ENCODE results near the gene NEO1. TPM values are rescaled to one million over a fixed set of nuclear protein-coding genes. Genes with fewer than 3 reads are reported as not detected.

NEO1 gene
- total and polyA plus RNA-seq, 9 of the 15 experiments (the other 6 are each of a cell fraction or from before 2014, with no cell fraction given): 0.08 to 1.7 (median 0.48) TPM

DNA sequence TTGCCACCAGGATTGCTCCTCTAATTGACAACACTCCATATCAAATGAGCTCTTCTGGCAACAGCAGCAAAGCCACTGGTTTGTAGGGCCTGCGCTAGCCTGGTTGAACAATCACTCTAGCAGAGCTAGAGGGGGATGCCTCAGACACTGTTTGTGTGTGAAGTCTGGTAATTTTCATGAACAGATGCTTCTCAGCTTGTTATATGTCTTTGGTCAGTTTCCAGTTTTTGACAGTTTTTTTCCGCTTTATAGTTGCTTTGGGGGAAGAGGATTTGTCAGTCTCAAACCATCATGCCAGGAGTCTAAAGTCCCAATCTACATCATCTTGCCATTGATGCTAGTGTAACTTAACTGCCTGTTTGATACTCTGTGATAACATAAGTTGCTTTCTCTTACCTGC is 180.5 kb downstream of the NEO1 start (continued):
- TF ChIP-seq, protein P1, sequence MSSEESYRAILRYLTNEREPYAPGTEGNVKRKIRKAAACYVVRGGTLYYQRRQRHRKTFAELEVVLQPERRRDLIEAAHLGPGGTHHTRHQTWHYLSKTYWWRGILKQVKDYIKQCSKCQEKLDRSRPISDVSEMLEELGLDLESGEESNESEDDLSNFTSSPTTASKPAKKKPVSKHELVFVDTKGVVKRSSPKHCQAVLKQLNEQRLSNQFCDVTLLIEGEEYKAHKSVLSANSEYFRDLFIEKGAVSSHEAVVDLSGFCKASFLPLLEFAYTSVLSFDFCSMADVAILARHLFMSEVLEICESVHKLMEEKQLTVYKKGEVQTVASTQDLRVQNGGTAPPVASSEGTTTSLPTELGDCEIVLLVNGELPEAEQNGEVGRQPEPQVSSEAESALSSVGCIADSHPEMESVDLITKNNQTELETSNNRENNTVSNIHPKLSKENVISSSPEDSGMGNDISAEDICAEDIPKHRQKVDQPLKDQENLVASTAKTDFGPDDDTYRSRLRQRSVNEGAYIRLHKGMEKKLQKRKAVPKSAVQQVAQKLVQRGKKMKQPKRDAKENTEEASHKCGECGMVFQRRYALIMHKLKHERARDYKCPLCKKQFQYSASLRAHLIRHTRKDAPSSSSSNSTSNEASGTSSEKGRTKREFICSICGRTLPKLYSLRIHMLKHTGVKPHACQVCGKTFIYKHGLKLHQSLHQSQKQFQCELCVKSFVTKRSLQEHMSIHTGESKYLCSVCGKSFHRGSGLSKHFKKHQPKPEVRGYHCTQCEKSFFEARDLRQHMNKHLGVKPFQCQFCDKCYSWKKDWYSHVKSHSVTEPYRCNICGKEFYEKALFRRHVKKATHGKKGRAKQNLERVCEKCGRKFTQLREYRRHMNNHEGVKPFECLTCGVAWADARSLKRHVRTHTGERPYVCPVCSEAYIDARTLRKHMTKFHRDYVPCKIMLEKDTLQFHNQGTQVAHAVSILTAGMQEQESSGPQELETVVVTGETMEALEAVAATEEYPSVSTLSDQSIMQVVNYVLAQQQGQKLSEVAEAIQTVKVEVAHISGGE (CRISPR knock-in tag; IDR thresholded peaks at IDR 0.05): no peak
- TF ChIP-seq PTRF (tag; IDR thresholded peaks at IDR 0.05): no peak

DNA sequence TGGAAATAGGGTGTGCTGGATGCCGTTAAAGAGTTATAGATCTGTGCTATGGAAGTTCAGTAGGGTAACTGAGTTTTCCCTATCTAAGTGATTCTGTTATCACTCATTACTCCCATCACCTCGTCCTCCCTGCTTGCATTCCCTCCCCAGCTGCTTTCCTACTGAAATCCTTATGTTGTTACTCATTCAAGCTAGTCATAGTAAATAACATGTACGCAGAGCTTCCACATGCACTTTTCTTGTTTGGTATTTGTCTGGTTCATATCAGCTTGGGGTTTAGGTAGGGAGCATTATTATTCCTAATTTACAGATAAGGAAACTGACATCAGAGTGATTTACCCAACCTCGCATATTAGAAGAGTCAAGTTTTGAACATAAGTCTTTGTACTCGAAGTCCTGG is 181.4 kb downstream of the NEO1 start:
- under 1% methylated on average over 5 of the region's 5 CpGs for WGBS (ENCODE audit: insufficient coverage, low coverage, missing lambda C conversion rate)
- H3K9ac ChIP-seq (ENCODE audit: insufficient read depth in 1 of 2, low read depth in 2 of 2, low read length in 2 of 2): no peak overlapping the region
- H3K9me3 ChIP-seq (replicated peaks; ENCODE audit: control insufficient read depth, insufficient read depth, low read depth, low read length): no peaks in the 10 kb centered on the region
- FAIRE-seq (peak; percentile 44), ATAC-seq (no peak), DNase-seq (ENCODE audit: extremely low read depth in 1 of 4, low spot score in 3 of 4) (no peak)
- H3K4me1 ChIP-seq (replicated peaks in 1 of 2; ENCODE audit: control insufficient read depth in 2 of 2, insufficient read depth in 2 of 2, low read length in 2 of 2): no peaks in the 10 kb centered on the region
- in situ Hi-C loops (cut with MboI) (no loop called here), intact Hi-C loops (cut with micrococcal nuclease) (no loop called here)
- CTCF ChIA-PET (ENCODE audit: low intra/inter-chr PET ratio): no interaction called here
- no peak overlapping the region for H3K27ac ChIP-seq (ENCODE audit: extremely low read depth, low read depth, low read length)
- no peak overlapping the region for H2AFZ ChIP-seq (ENCODE audit: low read depth, low read length)
- POLR2A ChIA-PET: no interaction called here
- H3K9me1 ChIP-seq (ENCODE audit: control insufficient read depth, insufficient read depth, low read length): no peaks in the 10 kb centered on the region
- peaks cover 3 to 9% of the 10 kb centered on the region in 2 experiments; a peak in 1 of 5 replicates for H3K27me3 ChIP-seq (ENCODE audit: control insufficient read depth in 2 of 2, insufficient read depth in 2 of 2, low read length in 2 of 2)
- H3K4me3 ChIP-seq: no peak overlapping the region
- no peak overlapping the region for H3K4me2 ChIP-seq (ENCODE audit: insufficient read depth, low read length)
- H4K20me1 ChIP-seq (replicated peaks; ENCODE audit: control insufficient read depth, insufficient read depth, low read length): no peaks in the 10 kb centered on the region
- no TSS peak for BruUV-seq (replicated peaks)
- TF ChIP-seq ZNF830 (CRISPR knock-in tag; IDR thresholded peaks at IDR 0.05) (no peak), ZFP36 (IDR thresholded peaks at IDR 0.05; ENCODE audit: low read depth, low read length, partially characterized antibody) (no peak), GTF2A2 (tag; IDR thresholded peaks at IDR 0.05) (no peak), NFE2 (IDR thresholded peaks at IDR 0.05; ENCODE audit: low read depth) (no peak), ZNF23 (CRISPR knock-in tag; IDR thresholded peaks at IDR 0.05) (no peak), PCBP2 (IDR thresholded peaks at IDR 0.05; ENCODE audit: low read depth, low read length, poor library complexity, severe bottlenecking) (no peak), HDAC3 (IDR thresholded peaks at IDR 0.05; ENCODE audit: borderline replicate concordance, partially characterized antibody) (no peak), KLF1 (tag; IDR thresholded peaks at IDR 0.05) (no peak), CBX5 (IDR thresholded peaks at IDR 0.05; ENCODE audit: borderline replicate concordance, low read depth) (no peak)
- TF ChIP-seq, protein P2, sequence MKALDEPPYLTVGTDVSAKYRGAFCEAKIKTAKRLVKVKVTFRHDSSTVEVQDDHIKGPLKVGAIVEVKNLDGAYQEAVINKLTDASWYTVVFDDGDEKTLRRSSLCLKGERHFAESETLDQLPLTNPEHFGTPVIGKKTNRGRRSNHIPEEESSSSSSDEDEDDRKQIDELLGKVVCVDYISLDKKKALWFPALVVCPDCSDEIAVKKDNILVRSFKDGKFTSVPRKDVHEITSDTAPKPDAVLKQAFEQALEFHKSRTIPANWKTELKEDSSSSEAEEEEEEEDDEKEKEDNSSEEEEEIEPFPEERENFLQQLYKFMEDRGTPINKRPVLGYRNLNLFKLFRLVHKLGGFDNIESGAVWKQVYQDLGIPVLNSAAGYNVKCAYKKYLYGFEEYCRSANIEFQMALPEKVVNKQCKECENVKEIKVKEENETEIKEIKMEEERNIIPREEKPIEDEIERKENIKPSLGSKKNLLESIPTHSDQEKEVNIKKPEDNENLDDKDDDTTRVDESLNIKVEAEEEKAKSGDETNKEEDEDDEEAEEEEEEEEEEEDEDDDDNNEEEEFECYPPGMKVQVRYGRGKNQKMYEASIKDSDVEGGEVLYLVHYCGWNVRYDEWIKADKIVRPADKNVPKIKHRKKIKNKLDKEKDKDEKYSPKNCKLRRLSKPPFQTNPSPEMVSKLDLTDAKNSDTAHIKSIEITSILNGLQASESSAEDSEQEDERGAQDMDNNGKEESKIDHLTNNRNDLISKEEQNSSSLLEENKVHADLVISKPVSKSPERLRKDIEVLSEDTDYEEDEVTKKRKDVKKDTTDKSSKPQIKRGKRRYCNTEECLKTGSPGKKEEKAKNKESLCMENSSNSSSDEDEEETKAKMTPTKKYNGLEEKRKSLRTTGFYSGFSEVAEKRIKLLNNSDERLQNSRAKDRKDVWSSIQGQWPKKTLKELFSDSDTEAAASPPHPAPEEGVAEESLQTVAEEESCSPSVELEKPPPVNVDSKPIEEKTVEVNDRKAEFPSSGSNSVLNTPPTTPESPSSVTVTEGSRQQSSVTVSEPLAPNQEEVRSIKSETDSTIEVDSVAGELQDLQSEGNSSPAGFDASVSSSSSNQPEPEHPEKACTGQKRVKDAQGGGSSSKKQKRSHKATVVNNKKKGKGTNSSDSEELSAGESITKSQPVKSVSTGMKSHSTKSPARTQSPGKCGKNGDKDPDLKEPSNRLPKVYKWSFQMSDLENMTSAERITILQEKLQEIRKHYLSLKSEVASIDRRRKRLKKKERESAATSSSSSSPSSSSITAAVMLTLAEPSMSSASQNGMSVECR (CRISPR knock-in tag; IDR thresholded peaks at IDR 0.05): no peak
- no peaks in the 10 kb centered on the region for H3K79me2 ChIP-seq (ENCODE audit: control insufficient read depth, insufficient read depth, low read length)
- no peaks in the 10 kb centered on the region for H3K36me3 ChIP-seq (ENCODE audit: control insufficient read depth, insufficient read depth, low read length)
